HEK293T (cell line): ENCODE measurements around the gene KRTAP10-2.

ENCODE experiments used
- CTCF ChIA-PET: fragments of 350-600 bp; formaldehyde crosslinking; extraction: SDS; loops from one replicate; lab custom pipeline; 2021; ENCODE audit warnings: antibody characterized with exemption, inconsistent platforms; lab: Yijun Ruan, JAX
- POLR2A ChIA-PET: fragments of 350-600 bp; formaldehyde crosslinking; extraction: SDS; loops from one replicate; lab custom pipeline; 2020; ENCODE audit warnings: antibody characterized with exemption, inconsistent platforms; lab: Yijun Ruan, JAX
- DNase-seq: peaks from one replicate; pipeline ENCODE4 v3.0.0; 2012; ENCODE audit warnings: mixed read lengths; ENCODE audit errors: extremely low spot score
- ARNT ChIP-seq: fragments of 450-650 bp; IDR thresholded peaks from 2 replicates; pipeline ENCODE4 v1.6.1; 2017; ENCODE audit warnings: mild to moderate bottlenecking
- BHLHE40 ChIP-seq: fragments of 450-650 bp; IDR thresholded peaks from 2 replicates; pipeline ENCODE4 v1.6.1; 2016; ENCODE audit warnings: mild to moderate bottlenecking, moderate library complexity, borderline replicate concordance
- CTBP1 ChIP-seq: fragments of 450-650 bp; IDR thresholded peaks from 2 replicates; pipeline ENCODE4 v1.6.1; 2016; ENCODE audit warnings: borderline replicate concordance
- ELF4 ChIP-seq: fragments of 450-650 bp; IDR thresholded peaks from 2 replicates; pipeline ENCODE4 v1.6.1; 2017; ENCODE audit warnings: antibody characterized with exemption
- FOXA1 ChIP-seq: fragments of 450-650 bp; IDR thresholded peaks from 2 replicates; pipeline ENCODE4 v1.6.1; 2016; ENCODE audit warnings: mild to moderate bottlenecking
- FOXK2 ChIP-seq: fragments of 450-650 bp; IDR thresholded peaks from 2 replicates; pipeline ENCODE4 v1.6.1; 2016; ENCODE audit warnings: mild to moderate bottlenecking
- FOXM1 ChIP-seq: fragments of 450-650 bp; IDR thresholded peaks from 2 replicates; pipeline ENCODE4 v1.6.1; 2017; ENCODE audit warnings: mild to moderate bottlenecking, borderline replicate concordance
- HDGF ChIP-seq: fragments of 450-650 bp; IDR thresholded peaks from 2 replicates; pipeline ENCODE4 v1.6.1; 2017; ENCODE audit warnings: antibody characterized with exemption, borderline replicate concordance
- L3MBTL2 ChIP-seq: fragments of 450-650 bp; conservative IDR thresholded peaks from 2 replicates; pipeline ENCODE4 v1.6.1; 2016; ENCODE audit warnings: mild to moderate bottlenecking
- LEF1 ChIP-seq: fragments of 450-650 bp; IDR thresholded peaks from 2 replicates; pipeline ENCODE4 v1.6.1; 2017; ENCODE audit warnings: mild to moderate bottlenecking, borderline replicate concordance
- NFRKB ChIP-seq: fragments of 450-650 bp; IDR thresholded peaks from 2 replicates; pipeline ENCODE4 v1.6.1; 2016; ENCODE audit warnings: mild to moderate bottlenecking, moderate library complexity
- PKNOX1 ChIP-seq: fragments of 450-650 bp; IDR thresholded peaks from 2 replicates; pipeline ENCODE4 v1.6.1; 2016
- SP1 ChIP-seq: fragments of 450-650 bp; IDR thresholded peaks from 2 replicates; pipeline ENCODE4 v1.6.1; 2017
- SUZ12 ChIP-seq: fragments of 450-650 bp; IDR thresholded peaks from 2 replicates; pipeline ENCODE4 v1.6.1; 2016; ENCODE audit warnings: mild to moderate bottlenecking
- TARDBP ChIP-seq: fragments of 450-650 bp; IDR thresholded peaks from 2 replicates; pipeline ENCODE4 v1.6.1; 2016
- ZNF384 ChIP-seq: fragments of 450-650 bp; IDR thresholded peaks from 2 replicates; pipeline ENCODE4 v1.6.1; 2016

Gene KRTAP10-2

GRCh38 chr21:44534688-44535087 lies 16.6 kb downstream of the KRTAP10-2 start:
- CTCF ChIA-PET, result no interaction called here
- DNase-seq, result no peak
- TF ChIP-seq FOXK2 (no peak), L3MBTL2 (no peak), PKNOX1 (no peak), LEF1 (no peak), NFRKB (no peak), ELF4 (no peak), FOXA1 (no peak), SUZ12 (no peak), CTBP1 (no peak)
- POLR2A ChIA-PET, result no interaction called here

GRCh38 chr21:44533891-44534627 lies 17.2 kb downstream of the KRTAP10-2 start:
- ChIA-PET POLR2A (no interaction called here), CTCF (no interaction called here)
- TF ChIP-seq SP1 (no peak), SUZ12 (no peak), PKNOX1 (no peak), FOXK2 (no peak), BHLHE40 (no peak), FOXA1 (no peak), HDGF (no peak), ELF4 (no peak), NFRKB (no peak), FOXM1 (no peak), TARDBP (no peak)
- DNase-seq, result peak; percentile 38

GRCh38 chr21:44533121-44533890 lies 18.0 kb downstream of the KRTAP10-2 start:
- TF ChIP-seq SP1, result no peak
- ChIA-PET POLR2A (no interaction called here), CTCF (no interaction called here)
- no peak for DNase-seq

- POLR2A ChIA-PET, result no interaction called here
- no peak for TF ChIP-seq TARDBP
- no peak for TF ChIP-seq BHLHE40
- no peak for TF ChIP-seq FOXA1
- no peak for TF ChIP-seq CTBP1
- no peak for TF ChIP-seq FOXM1
- TF ChIP-seq NFRKB, result no peak
- CTCF ChIA-PET, result no interaction called here
- no peak for DNase-seq
Observed at GRCh38 chr21:44532712-44533111, 18.6 kb downstream of the KRTAP10-2 start.

GRCh38 chr21:44531606-44532564 lies 19.4 kb downstream of the KRTAP10-2 start:
- POLR2A ChIA-PET, result no interaction called here
- no peak for DNase-seq

GRCh38 chr21:44530903-44531605 lies 20.3 kb downstream of the KRTAP10-2 start:
- TF ChIP-seq TARDBP, result no peak
- TF ChIP-seq FOXM1, result no peak
- TF ChIP-seq SUZ12, result no peak
- no peak for TF ChIP-seq PKNOX1
- TF ChIP-seq FOXK2, result no peak
- ChIA-PET CTCF (no interaction called here), POLR2A (no interaction called here)
- DNase-seq, result no peak

More at GRCh38 chr21:44531606-44532564, 19.4 kb downstream of the KRTAP10-2 start:
- CTCF ChIA-PET, result no interaction called here
- TF ChIP-seq FOXK2, result no peak
- TF ChIP-seq FOXA1, result no peak
- no peak for TF ChIP-seq NFRKB
- TF ChIP-seq BHLHE40, result no peak
- no peak for TF ChIP-seq L3MBTL2
- no peak for TF ChIP-seq ARNT
- no peak for TF ChIP-seq LEF1
- no peak for TF ChIP-seq SP1
- TF ChIP-seq ZNF384, result no peak
- no peak for TF ChIP-seq ELF4
- no peak for TF ChIP-seq TARDBP
